ENCODE measurements around the gene SLC22A9. TPM values are rescaled to one million over a fixed set of nuclear protein-coding genes. Genes with fewer than 3 reads are reported as not detected.

SLC22A9 gene
- total RNA-seq, 1 donor from 2014 or later: not detected

DNA sequence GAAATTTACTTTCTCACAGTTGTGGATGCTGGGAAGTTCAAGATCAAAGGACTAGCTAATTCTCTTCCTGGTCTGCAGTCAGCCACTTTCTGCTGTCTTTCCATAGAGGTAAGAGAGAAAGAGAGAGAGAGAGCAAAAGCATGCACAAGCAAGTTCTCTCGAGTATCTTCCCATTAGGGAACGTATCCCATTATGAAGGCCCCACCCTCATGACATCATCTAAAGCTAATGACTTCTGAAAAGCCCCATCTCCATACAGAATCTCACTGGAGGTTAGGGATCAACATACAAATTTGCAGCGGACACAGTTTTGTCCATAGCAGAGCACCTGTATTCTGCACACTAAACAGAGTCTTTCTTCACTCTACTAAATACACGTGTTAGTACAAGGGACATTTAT, 17.4 kb upstream of the SLC22A9 start:
- no peak for DNase-seq (ENCODE audit: low spot score)
- no peaks in the 10 kb centered on the region for H3K9me3 Mint-ChIP-seq (ENCODE audit: unreplicated experiment)
- H3K4me1 Mint-ChIP-seq (ENCODE audit: unreplicated experiment): no peaks in the 10 kb centered on the region
- TF ChIP-seq CTCF (IDR thresholded peaks at IDR 0.05; ENCODE audit: unreplicated experiment): no peak
- no peak overlapping the region for H3K4me3 Mint-ChIP-seq (ENCODE audit: unreplicated experiment)
- H3K36me3 Mint-ChIP-seq (ENCODE audit: low read depth, unreplicated experiment): no peaks in the 10 kb centered on the region
- H3K27ac Mint-ChIP-seq (ENCODE audit: unreplicated experiment): no peak overlapping the region
- peaks cover 2% of the 10 kb centered on the region for H3K27me3 Mint-ChIP-seq (ENCODE audit: unreplicated experiment)

GRCh38 chr11:63362196-63362793, 7.3 kb upstream of the SLC22A9 start:
- Mint-ChIP-seq H3K27me3 (ENCODE audit: unreplicated experiment) (peaks cover 1% of the 10 kb centered on the region), H3K9me3 (ENCODE audit: unreplicated experiment) (no peaks in the 10 kb centered on the region)
- no peak for TF ChIP-seq CTCF (IDR thresholded peaks at IDR 0.05; ENCODE audit: unreplicated experiment)

GRCh38 chr11:63369971-63370588, 495 bp downstream of the SLC22A9 start:
- H3K4me1 Mint-ChIP-seq (ENCODE audit: unreplicated experiment): no peaks in the 10 kb centered on the region
- no peaks in the 10 kb centered on the region for H3K36me3 Mint-ChIP-seq (ENCODE audit: low read depth, unreplicated experiment)
- H3K27ac Mint-ChIP-seq (ENCODE audit: unreplicated experiment): no peak overlapping the region
- H3K27me3 Mint-ChIP-seq (ENCODE audit: unreplicated experiment): no peaks in the 10 kb centered on the region
- DNase-seq (ENCODE audit: low spot score): no peak
- H3K9me3 Mint-ChIP-seq (ENCODE audit: unreplicated experiment): no peaks in the 10 kb centered on the region
- no peak for TF ChIP-seq CTCF (IDR thresholded peaks at IDR 0.05; ENCODE audit: unreplicated experiment)
- no peak overlapping the region for H3K4me3 Mint-ChIP-seq (ENCODE audit: unreplicated experiment)

More at GRCh38 chr11:63362196-63362793, 7.3 kb upstream of the SLC22A9 start:
- DNase-seq (ENCODE audit: low spot score): no peak
- H3K27ac Mint-ChIP-seq (ENCODE audit: unreplicated experiment): no peak overlapping the region
- no peaks in the 10 kb centered on the region for H3K4me1 Mint-ChIP-seq (ENCODE audit: unreplicated experiment)
- H3K36me3 Mint-ChIP-seq (ENCODE audit: low read depth, unreplicated experiment): no peaks in the 10 kb centered on the region
- H3K4me3 Mint-ChIP-seq (ENCODE audit: unreplicated experiment): no peak overlapping the region

GRCh38 chr11:63371396-63371795, 1.8 kb downstream of the SLC22A9 start:
- H3K36me3 Mint-ChIP-seq (ENCODE audit: low read depth, unreplicated experiment): no peaks in the 10 kb centered on the region
- DNase-seq (ENCODE audit: low spot score): no peak
- no peaks in the 10 kb centered on the region for H3K27me3 Mint-ChIP-seq (ENCODE audit: unreplicated experiment)
- no peak overlapping the region for H3K27ac Mint-ChIP-seq (ENCODE audit: unreplicated experiment)
- H3K4me3 Mint-ChIP-seq (ENCODE audit: unreplicated experiment): no peak overlapping the region
- no peaks in the 10 kb centered on the region for H3K4me1 Mint-ChIP-seq (ENCODE audit: unreplicated experiment)
- no peaks in the 10 kb centered on the region for H3K9me3 Mint-ChIP-seq (ENCODE audit: unreplicated experiment)
- no peak for TF ChIP-seq CTCF (IDR thresholded peaks at IDR 0.05; ENCODE audit: unreplicated experiment)

DNA sequence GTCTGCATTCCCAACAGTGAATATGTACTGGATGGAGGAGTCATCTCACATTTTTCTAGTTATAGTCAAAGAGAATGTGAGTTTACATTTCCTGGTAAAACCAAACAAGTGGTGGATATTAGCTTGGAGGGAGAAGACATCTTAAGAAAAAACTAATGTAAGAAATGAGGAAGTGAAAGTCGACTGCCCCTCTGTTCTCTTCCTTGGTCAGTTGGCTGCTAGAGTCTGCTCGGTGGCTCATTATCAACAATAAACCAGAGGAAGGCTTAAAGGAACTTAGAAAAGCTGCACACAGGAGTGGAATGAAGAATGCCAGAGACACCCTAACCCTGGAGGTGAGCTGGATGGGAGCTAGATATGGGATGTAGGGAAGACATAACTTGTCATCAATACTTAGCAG, 5.8 kb downstream of the SLC22A9 start:
- Mint-ChIP-seq H3K9me3 (ENCODE audit: unreplicated experiment) (no peaks in the 10 kb centered on the region), H3K4me3 (ENCODE audit: unreplicated experiment) (no peak overlapping the region), H3K27ac (ENCODE audit: unreplicated experiment) (no peak overlapping the region), H3K4me1 (ENCODE audit: unreplicated experiment) (no peaks in the 10 kb centered on the region), H3K27me3 (ENCODE audit: unreplicated experiment) (no peaks in the 10 kb centered on the region), H3K36me3 (ENCODE audit: low read depth, unreplicated experiment) (no peaks in the 10 kb centered on the region)
- TF ChIP-seq CTCF (IDR thresholded peaks at IDR 0.05; ENCODE audit: unreplicated experiment): no peak
- DNase-seq (ENCODE audit: low spot score): no peak

All from endothelial cell (in vitro differentiated cells).